SK-N-SH (cell line): ENCODE measurements around the gene UBR2. TPM values are rescaled to one million over a fixed set of nuclear protein-coding genes. Genes with fewer than 3 reads are reported as not detected.

Experiments used
- CTCF ChIA-PET: fragments of 300-600, 350-600 bp; formaldehyde crosslinking; extraction: SDS; loops from one replicate; lab custom pipeline; 2021; lab: Yijun Ruan, JAX
- POLR2A ChIA-PET: fragments of 350-600 bp; sonication (Branson Sonifier 250); formaldehyde crosslinking; extraction: SDS; loops from one replicate; lab custom pipeline; 2020; ENCODE audit warnings: antibody characterized with exemption, inconsistent platforms; lab: Yijun Ruan, JAX
- DNase-seq: peaks from one replicate; pipeline ENCODE4 v3.0.0; 2012
- H2AFZ ChIP-seq: fragments of 200-600 bp; sonication (generic); 2 replicates; pipeline ENCODE4 v1.8.1; 2016; ENCODE audit warnings: antibody characterized with exemption, mild to moderate bottlenecking, low read depth
- H3F3A ChIP-seq: fragments of 200-600 bp; sonication (generic); replicated peaks from 2 replicates; pipeline ENCODE3; 2016; ENCODE audit warnings: antibody characterized with exemption, mild to moderate bottlenecking; ENCODE audit not compliant: insufficient read depth
- H3K27ac ChIP-seq, 2 experiments: fragments of 200-500 bp in 1 of 2; fragments of 200-600 bp in 1 of 2; sonication (Bioruptor generic) in 1 of 2; sonication (generic), shearing (Covaris generic) in 1 of 2; 2 replicates each; pipeline versions ENCODE4 v1.5.1 to v1.6.1; 2014 to 2016; ENCODE audit warnings: low read depth in 2 of 2, inconsistent platforms in 1 of 2, low read length in 1 of 2, mild to moderate bottlenecking in 1 of 2, mixed read lengths in 1 of 2
- H3K27me3 ChIP-seq: fragments of 200-600 bp; sonication (generic), shearing (Covaris generic); 2 replicates; pipeline ENCODE4 v1.6.1; 2016; ENCODE audit warnings: mixed run types; ENCODE audit not compliant: insufficient read depth
- H3K36me3 ChIP-seq, 2 experiments: fragments of 200-500 bp in 1 of 2; fragments of 200-600 bp in 1 of 2; sonication (Bioruptor generic) in 1 of 2; sonication (generic) in 1 of 2; replicated peaks in 1 of 2; 2 replicates each; pipeline versions ENCODE3 to v1.5.1; 2014 to 2016; ENCODE audit warnings: low read length in 1 of 2, mild to moderate bottlenecking in 1 of 2; ENCODE audit not compliant: insufficient read depth in 2 of 2, control insufficient read depth in 1 of 2
- H3K4me1 ChIP-seq, 2 experiments: fragments of 200-500 bp in 1 of 2; fragments of 200-600 bp in 1 of 2; sonication (Bioruptor generic) in 1 of 2; sonication (generic), shearing (Covaris generic) in 1 of 2; 2 replicates each; pipeline versions ENCODE4 v1.5.1 to v1.6.1; 2014 to 2016; ENCODE audit warnings: low read depth in 1 of 2, low read length in 1 of 2, mixed run types in 1 of 2; ENCODE audit not compliant: insufficient read depth in 2 of 2, control insufficient read depth in 1 of 2
- H3K4me2 ChIP-seq: fragments of 200-600 bp; sonication (generic), shearing (Covaris generic); 2 replicates; pipeline ENCODE4 v1.6.1; 2017; ENCODE audit warnings: mixed run types
- H3K4me3 ChIP-seq, 2 experiments: fragments of 200-500 bp in 1 of 2; fragments of 200-600 bp in 1 of 2; sonication (Bioruptor generic) in 1 of 2; sonication (generic), shearing (Covaris generic) in 1 of 2; 2 replicates each; pipeline versions ENCODE4 v1.5.1 to v1.8.1; 2014 to 2016; ENCODE audit warnings: low read depth in 2 of 2, inconsistent platforms in 1 of 2, low read length in 1 of 2, mild to moderate bottlenecking in 1 of 2, mixed read lengths in 1 of 2, moderate library complexity in 1 of 2
- H3K79me2 ChIP-seq: fragments of 200-600 bp; sonication (generic); 2 replicates; pipeline ENCODE4 v1.8.1; 2017; ENCODE audit warnings: mild to moderate bottlenecking; ENCODE audit not compliant: insufficient read depth
- H3K9ac ChIP-seq: fragments of 200-600 bp; sonication (generic); 2 replicates; pipeline ENCODE4 v1.6.1; 2017; ENCODE audit warnings: mixed run types
- H3K9me2 ChIP-seq: fragments of 200-600 bp; sonication (generic); 2 replicates; pipeline ENCODE4 v1.6.1; 2017; ENCODE audit warnings: mixed run types
- H3K9me3 ChIP-seq: fragments of 200-600 bp; sonication (generic); 2 replicates; pipeline ENCODE4 v1.6.1; 2017; ENCODE audit warnings: mixed run types, mild to moderate bottlenecking, moderate library complexity
- H4K20me1 ChIP-seq: fragments of 200-600 bp; sonication (generic); 2 replicates; pipeline ENCODE4 v1.6.1; 2017; ENCODE audit warnings: mild to moderate bottlenecking, mixed run types; ENCODE audit not compliant: insufficient read depth
- CHD2 ChIP-seq: fragments of 150-350 bp; IDR thresholded peaks from 2 replicates; pipeline ENCODE4 v1.6.1; 2018; ENCODE audit warnings: low read length; ENCODE audit not compliant: partially characterized antibody
- EZH2phosphoT487 ChIP-seq: fragments of 200-600 bp; sonication (generic); IDR thresholded peaks from 2 replicates; pipeline ENCODE4 v1.6.1; 2017; ENCODE audit warnings: low read depth, mixed run types, mild to moderate bottlenecking, antibody characterized with exemption, moderate library complexity, borderline replicate concordance
- MEF2A ChIP-seq: IDR thresholded peaks from 2 replicates; pipeline ENCODE4 v1.4.0; 2012; ENCODE audit warnings: low read depth, borderline replicate concordance
- RAD21 ChIP-seq: IDR thresholded peaks from 2 replicates; pipeline ENCODE4 v1.6.1; 2012; ENCODE audit warnings: mild to moderate bottlenecking, low read length
- RCOR1 ChIP-seq: fragments of 150-350 bp; IDR thresholded peaks from 2 replicates; pipeline ENCODE4 v1.6.1; 2017; ENCODE audit warnings: antibody characterized with exemption, low read length
- SMC3 ChIP-seq: IDR thresholded peaks from 2 replicates; pipeline ENCODE4 v1.6.1; 2012; ENCODE audit warnings: low read depth, low read length, improper control_type of control experiment
- TAF1 ChIP-seq: IDR thresholded peaks from 2 replicates; pipeline ENCODE4 v1.6.1; 2012; ENCODE audit warnings: low read depth, mild to moderate bottlenecking, low read length, moderate library complexity, borderline replicate concordance
- USF1 ChIP-seq: IDR thresholded peaks from 2 replicates; pipeline ENCODE4 v1.4.0; 2012; ENCODE audit warnings: low read depth, borderline replicate concordance
- USF2 ChIP-seq: fragments of 150-350 bp; IDR thresholded peaks from 2 replicates; pipeline ENCODE4 v1.6.1; 2017; ENCODE audit warnings: antibody characterized with exemption, low read length, low read depth, borderline replicate concordance
- YY1 ChIP-seq: IDR thresholded peaks from 2 replicates; pipeline ENCODE4 v1.4.0; 2012; ENCODE audit warnings: low read depth, mild to moderate bottlenecking
- WGBS: methylation state at CpG from one replicate; pipeline ENCODE4 v1.1.6; 2017; ENCODE audit warnings: low lambda C conversion rate; 5-methylcytosine and 5-hydroxymethylcytosine counted together
- polyA plus RNA-seq, 3 experiments: library from polyadenylated mRNA; depleted of rRNA; stranded (reverse); fragments of >200 nt; gene quantifications; 2 replicates each; pipeline ENCODE4 v1.2.3, GENCODE V29; 2012
- TF ChIP-seq, protein P1 (sequence below): IDR thresholded peaks from 2 replicates; pipeline ENCODE4; 2012
- TF ChIP-seq, protein P2 (sequence below): IDR thresholded peaks from 2 replicates; pipeline ENCODE4 v1.4.0; 2012; ENCODE audit warnings: low read depth, borderline replicate concordance

UBR2 gene
- polyA plus RNA-seq, 1 of the 3 experiments (the other 2 are of a cell fraction), result 5.2 TPM

GRCh38 chr6:42571611-42572342 is 7.9 kb downstream of the UBR2 start:
- Histone ChIP-seq H3K9me2 (no peaks in the 10 kb centered on the region), H3K27ac (no peak overlapping the region)

More at GRCh38 chr6:42571611-42572342, 7.9 kb downstream of the UBR2 start:
- peaks cover 0 to 6% of the 10 kb centered on the region in 2 experiments; a peak in 1 of 4 replicates for H3K4me1 ChIP-seq
- ChIA-PET POLR2A (no interaction called here), CTCF (interaction anchor here (0.6 to 1.3 kb wide), 3 partner anchors 8 to 356 kb away, joined by 3 to 8 read pairs (median 3); partner anchors contain the start of gene UBR2)
- TF ChIP-seq RAD21, result no peak
- no peak for TF ChIP-seq USF1
- TF ChIP-seq, protein P1, sequence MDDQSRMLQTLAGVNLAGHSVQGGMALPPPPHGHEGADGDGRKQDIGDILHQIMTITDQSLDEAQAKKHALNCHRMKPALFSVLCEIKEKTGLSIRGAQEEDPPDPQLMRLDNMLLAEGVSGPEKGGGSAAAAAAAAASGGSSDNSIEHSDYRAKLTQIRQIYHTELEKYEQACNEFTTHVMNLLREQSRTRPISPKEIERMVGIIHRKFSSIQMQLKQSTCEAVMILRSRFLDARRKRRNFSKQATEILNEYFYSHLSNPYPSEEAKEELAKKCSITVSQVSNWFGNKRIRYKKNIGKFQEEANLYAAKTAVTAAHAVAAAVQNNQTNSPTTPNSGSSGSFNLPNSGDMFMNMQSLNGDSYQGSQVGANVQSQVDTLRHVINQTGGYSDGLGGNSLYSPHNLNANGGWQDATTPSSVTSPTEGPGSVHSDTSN, result no peak
- no peak for TF ChIP-seq RCOR1
- no peak for TF ChIP-seq EZH2phosphoT487
- no peak for TF ChIP-seq YY1
- no peak for TF ChIP-seq TAF1
- TF ChIP-seq MEF2A, result no peak
- no peak for TF ChIP-seq CHD2
- TF ChIP-seq, protein P2, sequence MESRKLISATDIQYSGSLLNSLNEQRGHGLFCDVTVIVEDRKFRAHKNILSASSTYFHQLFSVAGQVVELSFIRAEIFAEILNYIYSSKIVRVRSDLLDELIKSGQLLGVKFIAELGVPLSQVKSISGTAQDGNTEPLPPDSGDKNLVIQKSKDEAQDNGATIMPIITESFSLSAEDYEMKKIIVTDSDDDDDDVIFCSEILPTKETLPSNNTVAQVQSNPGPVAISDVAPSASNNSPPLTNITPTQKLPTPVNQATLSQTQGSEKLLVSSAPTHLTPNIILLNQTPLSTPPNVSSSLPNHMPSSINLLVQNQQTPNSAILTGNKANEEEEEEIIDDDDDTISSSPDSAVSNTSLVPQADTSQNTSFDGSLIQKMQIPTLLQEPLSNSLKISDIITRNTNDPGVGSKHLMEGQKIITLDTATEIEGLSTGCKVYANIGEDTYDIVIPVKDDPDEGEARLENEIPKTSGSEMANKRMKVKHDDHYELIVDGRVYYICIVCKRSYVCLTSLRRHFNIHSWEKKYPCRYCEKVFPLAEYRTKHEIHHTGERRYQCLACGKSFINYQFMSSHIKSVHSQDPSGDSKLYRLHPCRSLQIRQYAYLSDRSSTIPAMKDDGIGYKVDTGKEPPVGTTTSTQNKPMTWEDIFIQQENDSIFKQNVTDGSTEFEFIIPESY, result no peak
- TF ChIP-seq SMC3, result no peak
- TF ChIP-seq USF2, result no peak
- H3K36me3 ChIP-seq, result peaks cover 15 to 36% of the 10 kb centered on the region in 2 experiments
- H3K4me3 ChIP-seq, result no peak overlapping the region
- H3K9ac ChIP-seq, result no peak overlapping the region
- no peak overlapping the region for H2AFZ ChIP-seq
- no peaks in the 10 kb centered on the region for H3K27me3 ChIP-seq
- H3F3A ChIP-seq, result peaks cover 21% of the 10 kb centered on the region
- peaks cover 3% of the 10 kb centered on the region; the same call in 1 of the 2 replicates for H4K20me1 ChIP-seq
- H3K79me2 ChIP-seq, result peaks cover 94% of the 10 kb centered on the region
- no peak for DNase-seq
- H3K9me3 ChIP-seq, result no peaks in the 10 kb centered on the region
- no peak overlapping the region for H3K4me2 ChIP-seq
- 94% methylated on average over 7 of the region's 7 CpGs for WGBS
